HepG2 (cell line): Measurements from ENCODE around the gene TC2N. TPM values are rescaled to one million over a fixed set of nuclear protein-coding genes. Genes with fewer than 3 reads are reported as not detected.

ENCODE experiments used
- ATF7 ChIP-seq, 2 experiments: fragments of 450-650 bp in 1 of 2; sonication (generic) in 1 of 2; formaldehyde crosslinking in 1 of 2; IDR thresholded peaks; 2 replicates each; pipeline versions ENCODE4 v1.4.0 to v1.6.1; 2016 to 2020; ENCODE audit warnings: antibody characterized with exemption in 1 of 2, mild to moderate bottlenecking in 1 of 2, missing genetic modification reagents in 1 of 2
- HNRNPLL ChIP-seq: fragments of 200-400 bp; formaldehyde crosslinking; IDR thresholded peaks from 2 replicates; pipeline ENCODE4 v1.6.1; 2017; ENCODE audit warnings: mild to moderate bottlenecking, low read depth, low read length; ENCODE audit not compliant: poor library complexity, severe bottlenecking
- LCORL ChIP-seq, 2 experiments: fragments of 450-650 bp in 1 of 2; sonication (generic) in 1 of 2; formaldehyde crosslinking in 1 of 2; IDR thresholded peaks; 2 replicates each; pipeline versions ENCODE4 v1.5.0 to v1.6.1; 2017 to 2020; ENCODE audit warnings: antibody characterized with exemption in 1 of 2, missing genetic modification reagents in 1 of 2
- MBNL3 ChIP-seq: fragments of 250-450 bp; sonication (Bioruptor Pico); conservative IDR thresholded peaks from 2 replicates; pipeline ENCODE4 v1.8.0; 2022; ENCODE audit warnings: mild to moderate bottlenecking, inconsistent platforms
- ZNF329 ChIP-seq: sonication (generic); formaldehyde crosslinking; IDR thresholded peaks from 2 replicates; pipeline ENCODE4 v1.9.0; 2021; ENCODE audit warnings: low read depth, mild to moderate bottlenecking, missing genetic modification reagents
- ZNF496 ChIP-seq: sonication (generic); formaldehyde crosslinking; IDR thresholded peaks from 2 replicates; pipeline ENCODE4 v1.8.1; 2023; ENCODE audit warnings: mild to moderate bottlenecking, moderate library complexity, missing genetic modification reagents; ENCODE audit not compliant: insufficient replicate concordance
- polyA plus RNA-seq, 8 experiments: library from polyadenylated mRNA; depleted of rRNA in 3 of 8; stranded (reverse) in 7 of 8; unstranded in 1 of 8; fragments of >200 nt; fragmentation: Illumina TruSeq in 4 of 8; extraction: Trizol in 4 of 8; gene quantifications; 2 replicates each; pipeline versions ENCODE4 v1.2.1 to v1.2.3, GENCODE V29; 2011 to 2016; ENCODE audit warnings: low read depth in 4 of 8, missing spikeins in 1 of 8, mixed read lengths in 1 of 8; ENCODE audit not compliant: insufficient read depth in 1 of 8
- total RNA-seq, 5 experiments: library from RNA; depleted of rRNA; stranded (reverse); fragments of >200 nt; fragmentation: Illumina TruSeq; extraction: Trizol; gene quantifications; 2 replicates each; pipeline ENCODE4 v1.2.3, GENCODE V29; 2016; ENCODE audit warnings: low read depth in 1 of 5
- TF ChIP-seq, protein P1 (sequence below): sonication (generic); formaldehyde crosslinking; IDR thresholded peaks from 2 replicates; pipeline ENCODE4 v1.4.0; 2020; ENCODE audit warnings: missing genetic modification reagents
- TF ChIP-seq, protein P2 (sequence below): fragments of 450-650 bp; IDR thresholded peaks from 2 replicates; pipeline ENCODE4 v1.6.1; 2016
- TF ChIP-seq, protein P3 (sequence below): sonication (generic); formaldehyde crosslinking; IDR thresholded peaks from 2 replicates; pipeline ENCODE4 v1.4.0; 2020; ENCODE audit warnings: missing genetic modification reagents, borderline replicate concordance

The TC2N gene
- total and polyA plus RNA-seq, 2 of the 13 experiments (the other 11 are each of a cell fraction or from before 2014, with no cell fraction given), result 0.03 TPM; not detected in 1

- TF ChIP-seq, protein P1, sequence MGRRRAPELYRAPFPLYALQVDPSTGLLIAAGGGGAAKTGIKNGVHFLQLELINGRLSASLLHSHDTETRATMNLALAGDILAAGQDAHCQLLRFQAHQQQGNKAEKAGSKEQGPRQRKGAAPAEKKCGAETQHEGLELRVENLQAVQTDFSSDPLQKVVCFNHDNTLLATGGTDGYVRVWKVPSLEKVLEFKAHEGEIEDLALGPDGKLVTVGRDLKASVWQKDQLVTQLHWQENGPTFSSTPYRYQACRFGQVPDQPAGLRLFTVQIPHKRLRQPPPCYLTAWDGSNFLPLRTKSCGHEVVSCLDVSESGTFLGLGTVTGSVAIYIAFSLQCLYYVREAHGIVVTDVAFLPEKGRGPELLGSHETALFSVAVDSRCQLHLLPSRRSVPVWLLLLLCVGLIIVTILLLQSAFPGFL (CRISPR knock-in tag), result no peak
- TF ChIP-seq ATF7 (IDR thresholded peaks at IDR 0.05) (no peak), ATF7 (CRISPR knock-in tag; IDR thresholded peaks at IDR 0.05) (no peak), LCORL (IDR thresholded peaks at IDR 0.05) (no peak), LCORL (CRISPR knock-in tag; IDR thresholded peaks at IDR 0.05) (no peak), ZNF329 (CRISPR knock-in tag) (no peak), HNRNPLL (no peak), ZNF496 (CRISPR knock-in tag) (no peak), MBNL3 (CRISPR knock-in tag) (no peak)
- TF ChIP-seq, protein P2, sequence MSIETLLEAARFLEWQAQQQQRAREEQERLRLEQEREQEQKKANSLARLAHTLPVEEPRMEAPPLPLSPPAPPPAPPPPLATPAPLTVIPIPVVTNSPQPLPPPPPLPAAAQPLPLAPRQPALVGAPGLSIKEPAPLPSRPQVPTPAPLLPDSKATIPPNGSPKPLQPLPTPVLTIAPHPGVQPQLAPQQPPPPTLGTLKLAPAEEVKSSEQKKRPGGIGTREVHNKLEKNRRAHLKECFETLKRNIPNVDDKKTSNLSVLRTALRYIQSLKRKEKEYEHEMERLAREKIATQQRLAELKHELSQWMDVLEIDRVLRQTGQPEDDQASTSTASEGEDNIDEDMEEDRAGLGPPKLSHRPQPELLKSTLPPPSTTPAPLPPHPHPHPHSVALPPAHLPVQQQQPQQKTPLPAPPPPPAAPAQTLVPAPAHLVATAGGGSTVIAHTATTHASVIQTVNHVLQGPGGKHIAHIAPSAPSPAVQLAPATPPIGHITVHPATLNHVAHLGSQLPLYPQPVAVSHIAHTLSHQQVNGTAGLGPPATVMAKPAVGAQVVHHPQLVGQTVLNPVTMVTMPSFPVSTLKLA, result no peak
- TF ChIP-seq, protein P3, sequence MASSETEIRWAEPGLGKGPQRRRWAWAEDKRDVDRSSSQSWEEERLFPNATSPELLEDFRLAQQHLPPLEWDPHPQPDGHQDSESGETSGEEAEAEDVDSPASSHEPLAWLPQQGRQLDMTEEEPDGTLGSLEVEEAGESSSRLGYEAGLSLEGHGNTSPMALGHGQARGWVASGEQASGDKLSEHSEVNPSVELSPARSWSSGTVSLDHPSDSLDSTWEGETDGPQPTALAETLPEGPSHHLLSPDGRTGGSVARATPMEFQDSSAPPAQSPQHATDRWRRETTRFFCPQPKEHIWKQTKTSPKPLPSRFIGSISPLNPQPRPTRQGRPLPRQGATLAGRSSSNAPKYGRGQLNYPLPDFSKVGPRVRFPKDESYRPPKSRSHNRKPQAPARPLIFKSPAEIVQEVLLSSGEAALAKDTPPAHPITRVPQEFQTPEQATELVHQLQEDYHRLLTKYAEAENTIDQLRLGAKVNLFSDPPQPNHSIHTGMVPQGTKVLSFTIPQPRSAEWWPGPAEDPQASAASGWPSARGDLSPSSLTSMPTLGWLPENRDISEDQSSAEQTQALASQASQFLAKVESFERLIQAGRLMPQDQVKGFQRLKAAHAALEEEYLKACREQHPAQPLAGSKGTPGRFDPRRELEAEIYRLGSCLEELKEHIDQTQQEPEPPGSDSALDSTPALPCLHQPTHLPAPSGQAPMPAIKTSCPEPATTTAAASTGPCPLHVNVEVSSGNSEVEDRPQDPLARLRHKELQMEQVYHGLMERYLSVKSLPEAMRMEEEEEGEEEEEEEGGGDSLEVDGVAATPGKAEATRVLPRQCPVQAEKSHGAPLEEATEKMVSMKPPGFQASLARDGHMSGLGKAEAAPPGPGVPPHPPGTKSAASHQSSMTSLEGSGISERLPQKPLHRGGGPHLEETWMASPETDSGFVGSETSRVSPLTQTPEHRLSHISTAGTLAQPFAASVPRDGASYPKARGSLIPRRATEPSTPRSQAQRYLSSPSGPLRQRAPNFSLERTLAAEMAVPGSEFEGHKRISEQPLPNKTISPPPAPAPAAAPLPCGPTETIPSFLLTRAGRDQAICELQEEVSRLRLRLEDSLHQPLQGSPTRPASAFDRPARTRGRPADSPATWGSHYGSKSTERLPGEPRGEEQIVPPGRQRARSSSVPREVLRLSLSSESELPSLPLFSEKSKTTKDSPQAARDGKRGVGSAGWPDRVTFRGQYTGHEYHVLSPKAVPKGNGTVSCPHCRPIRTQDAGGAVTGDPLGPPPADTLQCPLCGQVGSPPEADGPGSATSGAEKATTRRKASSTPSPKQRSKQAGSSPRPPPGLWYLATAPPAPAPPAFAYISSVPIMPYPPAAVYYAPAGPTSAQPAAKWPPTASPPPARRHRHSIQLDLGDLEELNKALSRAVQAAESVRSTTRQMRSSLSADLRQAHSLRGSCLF, result no peak
Measured at GRCh38 chr14:91737619-91738018, 129.7 kb downstream of the TC2N start (continued).
